Colonic mucosa (tissue), 4 donors: Measurements from ENCODE around the gene ARFGEF2. TPM values are rescaled to one million over a fixed set of nuclear protein-coding genes. Genes with fewer than 3 reads are reported as not detected.

Experiments used
- DNase-seq: peaks from one replicate; pipeline ENCODE4 v3.0.0-alpha.2; 2020
- H3K27ac ChIP-seq: fragments of 200-600 bp; one replicate; pipeline ENCODE4 v1.8.0; 2021
- H3K27me3 ChIP-seq: fragments of 200-600 bp; one replicate; pipeline ENCODE4 v1.8.0; 2021
- H3K36me3 ChIP-seq: fragments of 200-600 bp; one replicate; pipeline ENCODE4 v1.8.0; 2021
- H3K4me1 ChIP-seq: fragments of 200-600 bp; one replicate; pipeline ENCODE4 v1.8.0; 2021; ENCODE audit warnings: mild to moderate bottlenecking
- H3K4me3 ChIP-seq: fragments of 200-600 bp; one replicate; pipeline ENCODE4 v1.8.0; 2021
- H3K9ac ChIP-seq, 2 donors: one replicate each; pipeline ENCODE4 v1.7.0; 2013; ENCODE audit warnings: control low read depth in 2 of 2, low read depth in 2 of 2, low read length in 2 of 2
- H3K9me3 ChIP-seq: fragments of 200-600 bp; one replicate; pipeline ENCODE4 v1.8.0; 2021
- intact Hi-C: fragments of 100-400 bp; cut with DNase I; formaldehyde crosslinking; loops from one replicate; pipeline ENCODE4 v1.14.1; 2022
- total RNA-seq, 2 donors: library from RNA; stranded (reverse); fragmentation: NEBNext Ultra II Directional in 1 of 2; extraction: Animal tissue kit (Norgen Biotek cat#: 25700) in 1 of 2; gene quantifications; one replicate each; pipeline ENCODE4 v1.2.1, GENCODE V29; 2021
- TF ChIP-seq, protein P1 (sequence below): fragments of 200-600 bp; IDR thresholded peaks from one replicate; pipeline ENCODE4 v1.8.0; 2022; ENCODE audit warnings: antibody characterized with exemption, mild to moderate bottlenecking
- donor health status: healthy.
- donor health status: DM: no; HTN: no; CAD: no.
- donor health status: DM: no; HTN: no; CAD: no.

Gene ARFGEF2
- total RNA-seq, 2 donors from 2014 or later = 46.9 to 74.1 TPM

- TF ChIP-seq, protein P1, sequence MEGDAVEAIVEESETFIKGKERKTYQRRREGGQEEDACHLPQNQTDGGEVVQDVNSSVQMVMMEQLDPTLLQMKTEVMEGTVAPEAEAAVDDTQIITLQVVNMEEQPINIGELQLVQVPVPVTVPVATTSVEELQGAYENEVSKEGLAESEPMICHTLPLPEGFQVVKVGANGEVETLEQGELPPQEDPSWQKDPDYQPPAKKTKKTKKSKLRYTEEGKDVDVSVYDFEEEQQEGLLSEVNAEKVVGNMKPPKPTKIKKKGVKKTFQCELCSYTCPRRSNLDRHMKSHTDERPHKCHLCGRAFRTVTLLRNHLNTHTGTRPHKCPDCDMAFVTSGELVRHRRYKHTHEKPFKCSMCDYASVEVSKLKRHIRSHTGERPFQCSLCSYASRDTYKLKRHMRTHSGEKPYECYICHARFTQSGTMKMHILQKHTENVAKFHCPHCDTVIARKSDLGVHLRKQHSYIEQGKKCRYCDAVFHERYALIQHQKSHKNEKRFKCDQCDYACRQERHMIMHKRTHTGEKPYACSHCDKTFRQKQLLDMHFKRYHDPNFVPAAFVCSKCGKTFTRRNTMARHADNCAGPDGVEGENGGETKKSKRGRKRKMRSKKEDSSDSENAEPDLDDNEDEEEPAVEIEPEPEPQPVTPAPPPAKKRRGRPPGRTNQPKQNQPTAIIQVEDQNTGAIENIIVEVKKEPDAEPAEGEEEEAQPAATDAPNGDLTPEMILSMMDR = no peak
- DNase-seq = no peak
- H3K9ac ChIP-seq = no peak overlapping the region
- no peaks in the 10 kb centered on the region for H3K9me3 ChIP-seq
- no peaks in the 10 kb centered on the region for H3K4me1 ChIP-seq
- intact Hi-C loops = no loop called here
- no peaks in the 10 kb centered on the region for H3K27me3 ChIP-seq
- no peak overlapping the region for H3K27ac ChIP-seq
- peaks cover 4% of the 10 kb centered on the region for H3K36me3 ChIP-seq
- H3K4me3 ChIP-seq = no peak overlapping the region
Measured at GRCh38 chr20:48962421-48962820, 40.9 kb downstream of the ARFGEF2 start.

GRCh38 chr20:48962976-48963771, 41.7 kb downstream of the ARFGEF2 start:
- intact Hi-C loops = no loop called here
- Histone ChIP-seq H3K4me3 (no peak overlapping the region), H3K36me3 (peaks cover under 1% of the 10 kb centered on the region), H3K9ac (no peak overlapping the region), H3K27me3 (no peaks in the 10 kb centered on the region), H3K27ac (peak overlapping the region; percentile 16), H3K9me3 (no peaks in the 10 kb centered on the region), H3K4me1 (no peaks in the 10 kb centered on the region)
- DNase-seq = no peak
- TF ChIP-seq, protein P1 = no peak

GRCh38 chr20:48965189-48965910, 43.8 kb downstream of the ARFGEF2 start:
- H3K9me3 ChIP-seq = no peaks in the 10 kb centered on the region
- intact Hi-C loops = no loop called here
- H3K27me3 ChIP-seq = no peaks in the 10 kb centered on the region
- TF ChIP-seq, protein P1 = no peak
- no peaks in the 10 kb centered on the region for H3K4me1 ChIP-seq
- H3K4me3 ChIP-seq = no peak overlapping the region
- H3K27ac ChIP-seq = no peak overlapping the region
- peaks cover 20% of the 10 kb centered on the region for H3K36me3 ChIP-seq
- no peak overlapping the region for H3K9ac ChIP-seq
- DNase-seq = no peak

DNA sequence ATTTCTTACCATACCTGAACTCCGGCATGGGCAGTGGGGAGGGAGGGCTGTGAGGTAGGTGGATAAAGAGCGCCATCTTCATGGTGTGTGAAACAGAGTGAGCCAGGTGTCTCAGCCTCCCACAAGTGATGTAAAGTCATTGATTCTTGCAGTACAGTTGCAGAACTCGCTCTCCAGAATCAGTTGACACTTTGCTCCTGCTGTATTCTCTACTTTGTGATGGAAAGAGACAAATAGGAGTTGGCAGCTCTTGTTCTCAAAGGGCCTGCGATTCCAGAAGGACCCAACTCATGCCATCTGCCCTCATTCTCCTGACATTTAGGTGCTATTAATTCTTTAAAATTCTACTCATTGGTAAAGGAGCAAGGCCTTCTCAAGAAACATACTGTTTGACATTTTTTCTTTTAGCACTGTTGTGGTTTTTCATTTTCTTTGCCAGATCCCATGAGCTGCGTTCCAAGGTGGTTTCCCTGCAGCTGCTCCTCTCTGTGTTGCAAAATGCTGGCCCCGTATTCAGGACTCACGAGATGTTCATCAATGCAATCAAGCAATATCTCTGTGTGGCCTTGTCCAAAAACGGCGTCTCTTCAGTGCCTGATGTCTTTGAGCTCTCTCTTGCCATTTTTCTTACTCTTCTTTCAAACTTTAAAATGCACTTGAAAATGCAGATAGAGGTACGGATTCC, 49.3 kb downstream of the ARFGEF2 start:
- Histone ChIP-seq H3K9ac (no peak overlapping the region), H3K4me3 (no peak overlapping the region), H3K36me3 (peaks cover 33% of the 10 kb centered on the region), H3K27me3 (no peaks in the 10 kb centered on the region), H3K4me1 (no peaks in the 10 kb centered on the region), H3K27ac (no peak overlapping the region), H3K9me3 (no peaks in the 10 kb centered on the region)
- DNase-seq = no peak
- TF ChIP-seq, protein P1 = no peak
- intact Hi-C loops = no loop called here

DNA sequence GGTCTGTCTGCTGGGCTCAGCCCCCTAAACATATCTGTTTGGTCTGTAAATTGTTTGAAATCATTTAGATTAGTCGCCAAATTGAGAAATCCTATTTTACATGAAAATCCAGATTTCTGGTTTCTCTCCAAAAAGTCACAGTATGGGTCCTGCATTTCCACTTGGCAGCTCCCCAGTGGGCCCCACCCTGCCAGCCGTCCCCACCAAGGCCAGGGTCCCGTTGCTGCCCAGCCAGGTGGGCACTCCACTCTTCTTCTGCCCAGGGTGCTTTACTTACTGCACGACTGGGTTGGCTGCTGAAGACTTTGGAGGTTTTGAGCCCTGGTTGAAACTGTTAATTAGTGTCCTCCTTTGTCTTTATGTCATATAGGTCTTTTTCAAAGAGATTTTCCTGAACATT, 50.4 kb downstream of the ARFGEF2 start:
- Histone ChIP-seq H3K36me3 (peaks cover 33% of the 10 kb centered on the region), H3K9me3 (no peaks in the 10 kb centered on the region)

More for the DNA sequence above, 50.4 kb downstream of the ARFGEF2 start:
- H3K4me1 ChIP-seq = no peaks in the 10 kb centered on the region
- H3K9ac ChIP-seq = no peak overlapping the region
- no peak overlapping the region for H3K27ac ChIP-seq
- no peak overlapping the region for H3K4me3 ChIP-seq
- no peak for DNase-seq
- TF ChIP-seq, protein P1 = no peak
- no peaks in the 10 kb centered on the region for H3K27me3 ChIP-seq
- intact Hi-C loops = no loop called here
